Measurements from ENCODE around the gene DNMT3B.
"Not testable (repeated sequence)": the region's sequence is repeated elsewhere in the genome, so short reads cannot be mapped to it uniquely, and the experiment has no call there.

DNMT3B gene
- 0.19 to 2.5 (median 1.1) reads per million in 4 experiments for total RNA-seq

GRCh38 chr20:32761831-32762753 lies at the start of gene DNMT3B:
DNMT3B (plus strand) TSS chr20:32762385; CDS start chr20:32780324, 17,939 bp downstream.
- peak; percentile 61 for DNase-seq

GRCh38 chr20:32718749-32719348 lies 43.3 kb upstream of the DNMT3B start:
- DNase-seq = no peak

GRCh38 chr20:32727683-32728082 lies 34.5 kb upstream of the DNMT3B start:
- no peak for DNase-seq

- not testable (repeated sequence) for DNase-seq
Observed at GRCh38 chr20:32728435-32728834, 33.8 kb upstream of the DNMT3B start.

- DNase-seq = not testable (repeated sequence)
Observed at GRCh38 chr20:32729334-32729733, 32.9 kb upstream of the DNMT3B start.

- DNase-seq = no peak
Observed at GRCh38 chr20:32731882-32732266, 30.3 kb upstream of the DNMT3B start.

- DNase-seq = no peak
Observed at GRCh38 chr20:32737371-32738223, 24.6 kb upstream of the DNMT3B start.

GRCh38 chr20:32741151-32741550 lies 21.0 kb upstream of the DNMT3B start:
- no peak for DNase-seq

- DNase-seq = no peak
Observed at GRCh38 chr20:32742322-32743236, 19.6 kb upstream of the DNMT3B start.

GRCh38 chr20:32743237-32744112 lies 18.7 kb upstream of the DNMT3B start, which contains the start of gene COMMD7:
COMMD7 (minus strand) TSS chr20:32743467; CDS start chr20:32743391, 76 bp downstream.
- peak; percentile 20 for DNase-seq

- no peak for DNase-seq
Observed at GRCh38 chr20:32749914-32750637, 12.1 kb upstream of the DNMT3B start.

- DNase-seq = no peak
Observed at GRCh38 chr20:32751293-32751692, 10.9 kb upstream of the DNMT3B start.

GRCh38 chr20:32751702-32752457 lies 10.3 kb upstream of the DNMT3B start:
- no peak for DNase-seq

GRCh38 chr20:32752458-32753250 lies 9.5 kb upstream of the DNMT3B start:
- no peak for DNase-seq

- DNase-seq = no peak
Observed at GRCh38 chr20:32753731-32754130, 8.5 kb upstream of the DNMT3B start.

- no peak for DNase-seq
Observed at GRCh38 chr20:32756156-32756555, 6.0 kb upstream of the DNMT3B start.

- no peak for DNase-seq
Observed at GRCh38 chr20:32761417-32761830, 761 bp upstream of the DNMT3B start.

- DNase-seq = no peak
Observed at GRCh38 chr20:32762754-32763201, 593 bp downstream of the DNMT3B start.

Data from effector CD8-positive, alpha-beta T cell (primary cell).